NOMO-1 treated with DMSO at 0.1 percent for 48 hours (cell line): Measurements from ENCODE around the gene TH.

Experiments used
- DNase-seq: peaks from one replicate; lab custom pipeline; 2025; ENCODE audit not compliant: unreplicated experiment; lab: John Stamatoyannopoulos, UW

The TH gene

GRCh38 chr11:2115308-2115707, 56.3 kb downstream of the TH start:
- DNase-seq: no peak

DNA sequence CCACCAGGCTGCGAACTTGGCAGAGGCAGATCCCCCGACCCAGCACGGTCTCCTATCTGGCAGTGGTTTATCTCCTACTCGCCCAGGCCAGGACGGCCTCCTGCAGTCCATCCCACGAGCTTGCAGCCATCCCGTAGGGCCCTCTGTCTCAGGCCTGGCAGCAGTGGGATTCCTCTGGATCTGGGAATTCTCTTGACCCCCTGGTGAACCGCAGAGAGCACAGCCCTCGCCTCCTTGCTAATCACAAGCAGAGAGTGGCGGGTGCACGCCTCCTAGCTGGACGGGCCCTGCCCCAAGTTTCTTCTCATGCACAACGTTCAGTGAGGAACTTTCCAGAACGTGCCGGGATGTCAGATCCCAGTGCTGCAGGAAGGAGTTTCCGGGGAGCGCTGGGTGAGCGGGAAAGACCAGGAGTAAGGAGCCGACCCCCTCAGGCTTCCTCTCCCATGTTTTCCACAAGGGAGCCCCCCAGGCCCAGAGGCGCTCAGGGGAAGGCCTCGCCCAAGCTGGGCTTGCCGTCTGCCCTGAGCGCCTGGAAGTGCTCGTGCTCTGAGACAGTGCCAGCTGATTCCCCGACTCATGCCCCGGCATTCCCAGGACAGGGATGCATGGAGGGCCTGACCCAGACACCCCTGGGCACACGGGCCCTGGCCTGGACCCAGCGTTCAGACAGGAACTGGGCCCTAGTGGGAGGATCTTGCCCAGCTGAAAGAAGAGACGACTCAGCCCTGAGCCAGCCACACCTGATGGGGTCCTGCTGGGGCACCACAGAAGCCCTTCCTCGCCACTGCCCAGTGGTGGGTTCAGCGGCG, 57.0 kb downstream of the TH start:
- no peak for DNase-seq
